ENCODE data around the gene PPP3CA. TPM values are rescaled to one million over a fixed set of nuclear protein-coding genes. Genes with fewer than 3 reads are reported as not detected.

The PPP3CA gene
- total RNA-seq, 2 donors from 2014 or later = 71.3 to 142 TPM

GRCh38 chr4:101217353-101218031 lies 129.8 kb downstream of the PPP3CA start:
- peaks cover 3% of the 10 kb centered on the region for H3K4me1 ChIP-seq (replicated peaks)

GRCh38 chr4:101211146-101211553 lies 136.2 kb downstream of the PPP3CA start:
- no peak overlapping the region for H3K4me3 ChIP-seq
- no peaks in the 10 kb centered on the region for H3K36me3 ChIP-seq
- H3K9me3 ChIP-seq = no peaks in the 10 kb centered on the region
- TF ChIP-seq POLR2A (IDR thresholded peaks at IDR 0.05) (no peak), POLR2AphosphoS5 (IDR thresholded peaks at IDR 0.05) (peak; percentile 89), CTCF (IDR thresholded peaks at IDR 0.05) (no peak)
- peaks cover 12% of the 10 kb centered on the region for H3K4me1 ChIP-seq (replicated peaks)
- intact Hi-C loops (cut with DNase I) = loop anchor here (10.0 kb wide), 1 partner anchor 134 kb away; the partner anchor contains the start of gene PPP3CA
- no peak for DNase-seq (ENCODE audit: low spot score)
- peak overlapping the region; percentile 27 to 56 for H3K27ac ChIP-seq
- no peaks in the 10 kb centered on the region for H3K27me3 ChIP-seq (replicated peaks; ENCODE audit: insufficient read depth)

More at GRCh38 chr4:101217353-101218031, 129.8 kb downstream of the PPP3CA start:
- no peak overlapping the region for H3K4me3 ChIP-seq
- no peaks in the 10 kb centered on the region for H3K36me3 ChIP-seq
- H3K27ac ChIP-seq = no peak overlapping the region
- no peaks in the 10 kb centered on the region for H3K27me3 ChIP-seq (replicated peaks; ENCODE audit: insufficient read depth)
- WGBS = 90% methylated on average over 7 of the region's 7 CpGs
- intact Hi-C loops (cut with DNase I) = loop anchor here (10.0 kb wide), 1 partner anchor 127 kb away; the partner anchor contains the start of gene PPP3CA
- DNase-seq (ENCODE audit: low spot score) = no peak
- TF ChIP-seq POLR2AphosphoS5 (IDR thresholded peaks at IDR 0.05) (no peak), CTCF (IDR thresholded peaks at IDR 0.05) (no peak), POLR2A (IDR thresholded peaks at IDR 0.05) (no peak)
- no peaks in the 10 kb centered on the region for H3K9me3 ChIP-seq

- no peak for DNase-seq (ENCODE audit: low spot score)
- Histone ChIP-seq H3K27me3 (replicated peaks; ENCODE audit: insufficient read depth) (no peaks in the 10 kb centered on the region), H3K9me3 (no peaks in the 10 kb centered on the region), H3K36me3 (no peaks in the 10 kb centered on the region), H3K27ac (peak overlapping the region; percentile 27 to 56), H3K4me3 (no peak overlapping the region), H3K4me1 (replicated peaks) (peaks cover 12% of the 10 kb centered on the region)
- TF ChIP-seq POLR2AphosphoS5 (IDR thresholded peaks at IDR 0.05) = no peak
- TF ChIP-seq POLR2A (IDR thresholded peaks at IDR 0.05) = no peak
- TF ChIP-seq CTCF (IDR thresholded peaks at IDR 0.05) = no peak
- WGBS = 53% methylated on average over 1 of the region's 1 CpG
- intact Hi-C loops (cut with DNase I) = loop anchor here (10.0 kb wide), 1 partner anchor 134 kb away; the partner anchor contains the start of gene PPP3CA
Measured at GRCh38 chr4:101210331-101210730, 137.0 kb downstream of the PPP3CA start.

GRCh38 chr4:101208171-101208570 lies 139.2 kb downstream of the PPP3CA start:
- no peak for DNase-seq (ENCODE audit: low spot score)
- Histone ChIP-seq H3K27ac (no peak overlapping the region), H3K4me1 (replicated peaks) (peaks cover 12% of the 10 kb centered on the region), H3K4me3 (no peak overlapping the region), H3K27me3 (replicated peaks; ENCODE audit: insufficient read depth) (no peaks in the 10 kb centered on the region), H3K9me3 (no peaks in the 10 kb centered on the region), H3K36me3 (no peaks in the 10 kb centered on the region)
- TF ChIP-seq CTCF (IDR thresholded peaks at IDR 0.05) = no peak
- TF ChIP-seq POLR2AphosphoS5 (IDR thresholded peaks at IDR 0.05) = no peak
- TF ChIP-seq POLR2A (IDR thresholded peaks at IDR 0.05) = no peak
- WGBS = 93% methylated on average over 4 of the region's 4 CpGs
- intact Hi-C loops (cut with DNase I) = no loop called here

- TF ChIP-seq POLR2AphosphoS5 (IDR thresholded peaks at IDR 0.05) (no peak), CTCF (IDR thresholded peaks at IDR 0.05) (no peak), POLR2A (IDR thresholded peaks at IDR 0.05) (no peak)
- 79% methylated on average over 3 of the region's 3 CpGs for WGBS
Measured at GRCh38 chr4:101205916-101206315, 141.4 kb downstream of the PPP3CA start.

More at GRCh38 chr4:101205916-101206315, 141.4 kb downstream of the PPP3CA start:
- no peaks in the 10 kb centered on the region for H3K36me3 ChIP-seq
- intact Hi-C loops (cut with DNase I) = no loop called here
- H3K27me3 ChIP-seq (replicated peaks; ENCODE audit: insufficient read depth) = no peaks in the 10 kb centered on the region
- no peak overlapping the region for H3K27ac ChIP-seq
- no peak overlapping the region for H3K4me3 ChIP-seq
- no peaks in the 10 kb centered on the region for H3K4me1 ChIP-seq (replicated peaks)
- no peaks in the 10 kb centered on the region for H3K9me3 ChIP-seq
- no peak for DNase-seq (ENCODE audit: low spot score)
